ENCODE results near the gene ACRBP. TPM values are rescaled to one million over a fixed set of nuclear protein-coding genes. Genes with fewer than 3 reads are reported as not detected.
A peak's percentile ranks its signal among the peaks of the same experiment; 100 is the strongest.

The ACRBP gene
- total RNA-seq, 1 donor from 2014 or later = 19.3 TPM

DNA sequence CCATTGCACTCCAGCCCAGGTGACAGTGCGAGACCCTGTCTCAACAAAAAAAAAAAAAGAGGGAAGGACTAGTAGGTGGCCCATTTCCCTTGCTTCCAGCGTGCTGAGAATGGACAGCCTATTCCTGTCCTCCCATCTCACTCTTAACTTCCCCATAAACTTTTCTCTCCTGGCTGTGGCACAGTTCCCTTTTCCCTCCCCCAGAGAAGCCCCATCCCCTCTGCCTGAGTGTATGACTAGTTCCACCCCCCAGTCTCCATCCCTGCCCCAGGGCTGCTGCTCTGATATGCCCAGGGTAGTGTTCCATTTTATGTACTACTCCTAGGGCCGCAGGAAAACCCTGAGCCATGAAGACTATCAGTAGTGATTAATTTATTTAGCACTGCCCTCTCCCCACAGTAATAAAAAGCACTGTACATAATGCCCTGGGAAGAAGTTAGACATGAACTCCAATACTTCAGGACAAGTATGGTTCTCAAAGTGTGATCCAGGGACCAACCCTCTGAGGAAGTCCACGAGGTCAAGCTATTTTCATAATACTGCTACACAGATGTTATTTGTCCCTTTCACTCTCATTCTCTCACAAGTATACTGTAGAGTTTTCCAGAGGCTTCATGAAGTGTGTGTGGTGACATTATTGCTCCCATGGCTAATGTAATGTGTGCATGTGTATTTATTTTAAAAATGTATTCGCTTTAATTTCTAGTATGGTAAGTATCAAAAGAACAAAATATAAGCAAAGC lies 28.6 kb downstream of the ACRBP start:
- Mint-ChIP-seq H3K4me3 (ENCODE audit: unreplicated experiment) (peak overlapping the region; percentile 66), H3K36me3 (ENCODE audit: low read depth, unreplicated experiment) (peaks cover 4% of the 10 kb centered on the region), H3K9me3 (ENCODE audit: unreplicated experiment) (no peaks in the 10 kb centered on the region), H3K4me1 (ENCODE audit: unreplicated experiment) (peaks cover 29% of the 10 kb centered on the region), H3K27me3 (ENCODE audit: unreplicated experiment) (peaks cover 10% of the 10 kb centered on the region), H3K27ac (ENCODE audit: unreplicated experiment) (no peak overlapping the region)
- TF ChIP-seq, protein P1, sequence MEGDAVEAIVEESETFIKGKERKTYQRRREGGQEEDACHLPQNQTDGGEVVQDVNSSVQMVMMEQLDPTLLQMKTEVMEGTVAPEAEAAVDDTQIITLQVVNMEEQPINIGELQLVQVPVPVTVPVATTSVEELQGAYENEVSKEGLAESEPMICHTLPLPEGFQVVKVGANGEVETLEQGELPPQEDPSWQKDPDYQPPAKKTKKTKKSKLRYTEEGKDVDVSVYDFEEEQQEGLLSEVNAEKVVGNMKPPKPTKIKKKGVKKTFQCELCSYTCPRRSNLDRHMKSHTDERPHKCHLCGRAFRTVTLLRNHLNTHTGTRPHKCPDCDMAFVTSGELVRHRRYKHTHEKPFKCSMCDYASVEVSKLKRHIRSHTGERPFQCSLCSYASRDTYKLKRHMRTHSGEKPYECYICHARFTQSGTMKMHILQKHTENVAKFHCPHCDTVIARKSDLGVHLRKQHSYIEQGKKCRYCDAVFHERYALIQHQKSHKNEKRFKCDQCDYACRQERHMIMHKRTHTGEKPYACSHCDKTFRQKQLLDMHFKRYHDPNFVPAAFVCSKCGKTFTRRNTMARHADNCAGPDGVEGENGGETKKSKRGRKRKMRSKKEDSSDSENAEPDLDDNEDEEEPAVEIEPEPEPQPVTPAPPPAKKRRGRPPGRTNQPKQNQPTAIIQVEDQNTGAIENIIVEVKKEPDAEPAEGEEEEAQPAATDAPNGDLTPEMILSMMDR (IDR thresholded peaks at IDR 0.05; ENCODE audit: unreplicated experiment) = no peak
- no peak for DNase-seq (ENCODE audit: low spot score)

DNA sequence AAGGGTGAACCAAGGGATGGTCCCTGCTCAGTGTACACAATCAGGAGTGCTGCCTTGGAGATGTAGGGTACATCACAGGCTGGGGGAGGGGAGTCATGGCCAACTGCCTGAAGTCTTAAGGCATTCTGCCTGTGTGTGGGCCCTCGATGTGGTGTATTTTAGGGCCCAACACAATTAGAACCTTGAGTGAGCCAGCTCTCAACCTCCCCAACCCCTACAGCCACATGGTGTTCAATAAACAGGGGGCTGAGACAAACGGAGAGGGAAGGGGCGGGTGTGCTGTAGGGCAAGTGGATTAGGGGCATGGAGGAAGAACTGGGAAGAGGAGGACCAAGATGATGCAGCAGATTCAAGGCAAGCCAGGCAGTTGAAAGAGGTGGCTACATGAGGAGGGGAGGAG lies 31.4 kb downstream of the ACRBP start:
- Mint-ChIP-seq H3K36me3 (ENCODE audit: low read depth, unreplicated experiment) (peaks cover 8% of the 10 kb centered on the region), H3K27me3 (ENCODE audit: unreplicated experiment) (peaks cover 9% of the 10 kb centered on the region), H3K27ac (ENCODE audit: unreplicated experiment) (peak overlapping the region; percentile 54), H3K4me1 (ENCODE audit: unreplicated experiment) (peaks cover 43% of the 10 kb centered on the region), H3K9me3 (ENCODE audit: unreplicated experiment) (no peaks in the 10 kb centered on the region), H3K4me3 (ENCODE audit: unreplicated experiment) (no peak overlapping the region)
- TF ChIP-seq, protein P1 (IDR thresholded peaks at IDR 0.05; ENCODE audit: unreplicated experiment) = no peak
- no peak for DNase-seq (ENCODE audit: low spot score)

DNA sequence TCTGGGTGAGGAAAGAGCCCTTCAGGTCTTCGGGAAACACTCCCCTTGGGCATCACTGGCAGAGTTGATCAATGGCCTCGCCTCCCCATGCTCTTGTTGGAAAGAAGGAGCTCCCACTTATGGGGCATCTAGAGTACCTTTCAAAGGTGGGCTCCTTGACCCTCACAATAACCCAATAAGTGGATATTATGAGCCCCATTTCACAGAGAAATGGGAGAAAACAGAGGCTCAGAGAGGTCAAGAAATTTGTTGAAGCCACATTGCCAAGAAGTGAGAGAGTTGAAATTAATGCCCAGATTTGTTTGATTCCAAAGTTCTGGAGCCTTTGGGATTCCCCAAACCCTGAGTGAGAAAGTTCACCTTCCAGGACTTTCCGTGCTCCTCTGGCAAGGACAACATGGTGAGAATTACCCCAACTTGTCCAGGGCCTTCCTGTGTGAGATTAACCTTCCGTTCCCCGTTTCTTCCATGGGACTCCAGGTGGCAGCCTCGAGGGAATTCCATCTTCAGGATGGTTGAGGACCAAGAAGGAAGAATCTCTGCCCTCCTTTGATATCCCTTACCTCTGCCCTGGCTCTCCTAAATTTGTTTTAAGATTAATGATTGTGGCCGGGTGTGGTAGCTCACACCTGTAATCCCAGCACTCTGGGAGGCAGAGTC lies 32.6 kb downstream of the ACRBP start:
- no peak for DNase-seq (ENCODE audit: low spot score)
- TF ChIP-seq, protein P1 (IDR thresholded peaks at IDR 0.05; ENCODE audit: unreplicated experiment) = no peak
- Mint-ChIP-seq H3K36me3 (ENCODE audit: low read depth, unreplicated experiment) (peaks cover 8% of the 10 kb centered on the region), H3K4me1 (ENCODE audit: unreplicated experiment) (peaks cover 43% of the 10 kb centered on the region), H3K9me3 (ENCODE audit: unreplicated experiment) (no peaks in the 10 kb centered on the region), H3K27ac (ENCODE audit: unreplicated experiment) (peak overlapping the region; percentile 67), H3K4me3 (ENCODE audit: unreplicated experiment) (peak overlapping the region; percentile 47), H3K27me3 (ENCODE audit: unreplicated experiment) (peaks cover 7% of the 10 kb centered on the region)

DNA sequence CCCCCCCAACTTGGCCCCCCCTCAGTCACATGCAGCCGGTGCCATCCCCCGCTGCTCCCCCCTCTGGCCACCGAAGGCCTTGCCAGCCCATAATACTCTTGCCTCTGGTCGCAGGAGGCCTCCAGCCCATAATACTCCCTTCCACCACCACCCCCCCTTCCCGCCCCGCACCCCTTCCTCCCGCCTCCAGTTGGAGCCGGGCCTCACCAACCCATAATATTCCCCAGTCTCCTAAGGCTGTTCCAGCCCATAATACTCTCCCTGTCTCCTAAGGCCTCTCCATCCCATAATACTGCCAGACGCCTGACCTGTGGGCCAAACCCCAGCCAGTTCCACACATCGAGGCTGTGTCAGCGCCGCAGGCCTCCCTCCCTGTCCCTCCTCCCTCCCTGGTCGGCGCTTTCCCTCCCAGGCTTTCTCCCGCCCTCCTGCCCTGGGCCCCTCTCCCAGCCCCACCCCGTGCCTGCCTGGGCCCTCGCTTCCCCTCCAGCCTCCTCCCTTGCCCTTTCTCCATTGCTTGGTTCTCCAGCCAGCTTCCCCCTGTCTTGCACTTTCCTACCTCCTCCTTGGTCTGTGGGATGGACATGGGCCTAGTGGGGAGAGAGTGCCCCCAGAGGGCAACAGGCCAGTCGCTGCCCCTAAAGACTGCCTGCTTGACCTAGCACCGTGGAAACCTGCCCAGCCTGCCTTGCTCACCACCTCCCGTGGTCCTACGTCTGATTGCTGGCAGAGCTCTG lies 33.3 kb downstream of the ACRBP start:
- Mint-ChIP-seq H3K9me3 (ENCODE audit: unreplicated experiment) (no peaks in the 10 kb centered on the region), H3K4me3 (ENCODE audit: unreplicated experiment) (peak overlapping the region; percentile 47), H3K4me1 (ENCODE audit: unreplicated experiment) (peaks cover 43% of the 10 kb centered on the region), H3K36me3 (ENCODE audit: low read depth, unreplicated experiment) (peaks cover 4% of the 10 kb centered on the region), H3K27ac (ENCODE audit: unreplicated experiment) (peak overlapping the region; percentile 67), H3K27me3 (ENCODE audit: unreplicated experiment) (peaks cover 7% of the 10 kb centered on the region)
- peak; percentile 62 for DNase-seq (ENCODE audit: low spot score)
- TF ChIP-seq, protein P1 (IDR thresholded peaks at IDR 0.05; ENCODE audit: unreplicated experiment) = no peak
